NCI-H446 (cell line): ENCODE results near the gene LRRC14B.
"Not testable (repeated sequence)": the region's sequence is repeated elsewhere in the genome, so short reads cannot be mapped to it uniquely, and the experiment has no call there.

Experiments used
- DNase-seq, 2 experiments: peaks; one replicate each; lab custom pipeline; 2025; lab: John Stamatoyannopoulos, UW

The LRRC14B gene

GRCh38 chr5:160173-160510 lies 31.2 kb upstream of the LRRC14B start:
- DNase-seq, result no peak

DNA sequence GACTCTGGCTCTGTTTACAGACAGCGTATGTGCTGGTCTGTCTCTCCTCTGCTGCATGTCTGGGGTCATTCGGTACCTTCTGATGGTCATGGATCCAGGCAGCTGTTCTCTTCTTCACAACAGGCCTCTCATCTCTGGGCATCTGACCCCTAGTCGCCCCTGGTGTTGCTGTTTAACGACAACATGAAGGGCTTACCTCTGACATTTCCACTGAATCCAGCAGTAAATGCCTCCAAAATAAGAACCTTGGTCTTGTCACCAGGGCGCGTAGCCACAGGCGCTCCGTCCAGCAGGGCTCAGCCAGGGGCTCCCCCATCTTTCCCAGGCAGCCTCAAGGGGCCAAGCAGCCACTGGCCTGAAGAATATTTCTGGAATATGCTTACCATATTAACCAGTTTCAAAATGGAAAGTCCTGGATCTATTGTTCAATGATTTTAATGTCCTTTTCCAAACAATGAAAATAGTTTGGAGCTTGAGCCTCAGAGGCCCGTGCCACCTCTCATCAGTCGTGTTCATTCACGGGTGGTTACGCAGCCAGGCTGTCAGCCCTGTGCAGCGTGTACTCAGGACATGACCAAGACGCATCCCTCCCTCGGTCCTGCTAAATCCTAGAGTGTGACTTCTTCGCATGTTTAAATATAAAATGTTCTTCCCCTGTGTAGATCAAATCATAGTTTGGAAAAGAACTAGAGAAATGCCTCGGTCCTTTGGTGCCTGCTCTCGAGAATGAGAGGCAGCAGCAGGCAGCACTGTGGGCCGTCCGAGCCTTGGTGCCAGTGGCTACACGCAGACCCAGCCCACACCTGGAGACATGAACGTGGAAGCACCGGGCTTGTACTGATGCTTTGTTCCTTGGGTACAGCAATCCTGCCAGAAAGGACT lies 30.1 kb upstream of the LRRC14B start:
- DNase-seq, result no peak

- DNase-seq, result no peak
These were observed 29.5 kb upstream of the LRRC14B start for GRCh38 chr5:161803-162110.

- DNase-seq, result no peak
These were observed 29.1 kb upstream of the LRRC14B start for GRCh38 chr5:162190-162564.

DNA sequence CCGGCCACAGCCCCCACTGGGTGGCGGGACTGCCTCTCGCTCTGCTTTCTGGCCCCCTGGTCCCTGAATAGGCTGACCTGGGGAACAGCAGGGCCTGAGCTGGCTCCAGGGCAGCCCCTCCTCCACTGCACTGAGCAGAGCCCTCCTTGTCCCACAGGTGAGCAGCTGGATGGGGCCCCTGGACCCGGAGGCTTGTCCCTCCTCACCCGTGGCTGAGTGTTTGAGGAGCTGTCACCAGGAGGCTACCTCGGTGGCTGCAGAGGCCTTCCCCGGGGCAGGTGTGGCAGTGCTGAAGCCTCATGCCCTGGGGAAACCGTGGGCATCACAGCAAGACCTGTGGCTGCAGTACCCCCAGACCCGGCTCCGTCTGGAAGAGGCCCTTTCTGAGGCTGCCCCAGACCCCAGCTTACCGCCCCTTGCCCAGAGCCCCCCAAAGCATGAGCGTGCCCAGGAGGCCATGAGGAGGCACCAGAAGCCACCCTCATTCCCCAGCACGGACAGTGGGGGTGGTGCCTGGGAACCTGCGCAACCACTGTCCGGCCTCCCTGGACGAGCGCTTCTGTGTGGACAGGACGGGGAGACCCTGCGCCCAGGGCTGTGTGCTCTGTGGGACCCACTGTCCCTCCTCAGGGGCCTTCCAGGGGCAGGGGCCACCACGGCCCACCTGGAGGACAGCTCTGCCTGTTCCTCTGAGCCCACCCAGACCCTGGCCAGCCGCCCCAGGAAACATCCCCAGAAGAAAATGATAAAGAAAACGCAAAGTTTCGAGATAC lies 28.5 kb upstream of the LRRC14B start:
- DNase-seq, result no peak

GRCh38 chr5:163338-163620 lies 28.0 kb upstream of the LRRC14B start:
- DNase-seq, result no peak

GRCh38 chr5:163841-164240 lies 27.5 kb upstream of the LRRC14B start:
- no peak for DNase-seq

GRCh38 chr5:164244-164643 lies 27.1 kb upstream of the LRRC14B start:
- no peak for DNase-seq

DNA sequence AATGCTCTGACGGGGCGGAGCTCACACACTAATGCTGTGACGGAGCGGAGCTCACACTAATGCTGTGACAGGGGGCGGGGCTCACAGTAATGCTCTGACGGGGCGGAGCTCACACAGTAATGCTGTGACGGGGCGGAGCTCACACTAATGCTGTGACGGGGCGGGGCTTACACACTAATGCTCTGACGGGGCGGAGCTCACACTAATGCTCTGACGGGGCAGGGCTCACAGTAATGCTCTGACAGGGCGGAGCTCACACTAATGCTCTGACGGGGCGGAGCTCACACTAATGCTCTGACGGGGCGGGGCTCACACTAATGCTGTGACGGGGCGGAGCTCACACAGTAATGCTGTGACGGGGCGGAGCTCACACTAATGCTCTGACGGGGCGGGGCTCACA lies 26.5 kb upstream of the LRRC14B start:
- not testable (repeated sequence) for DNase-seq

GRCh38 chr5:166441-167372 lies 24.6 kb upstream of the LRRC14B start:
- no peak for DNase-seq

DNA sequence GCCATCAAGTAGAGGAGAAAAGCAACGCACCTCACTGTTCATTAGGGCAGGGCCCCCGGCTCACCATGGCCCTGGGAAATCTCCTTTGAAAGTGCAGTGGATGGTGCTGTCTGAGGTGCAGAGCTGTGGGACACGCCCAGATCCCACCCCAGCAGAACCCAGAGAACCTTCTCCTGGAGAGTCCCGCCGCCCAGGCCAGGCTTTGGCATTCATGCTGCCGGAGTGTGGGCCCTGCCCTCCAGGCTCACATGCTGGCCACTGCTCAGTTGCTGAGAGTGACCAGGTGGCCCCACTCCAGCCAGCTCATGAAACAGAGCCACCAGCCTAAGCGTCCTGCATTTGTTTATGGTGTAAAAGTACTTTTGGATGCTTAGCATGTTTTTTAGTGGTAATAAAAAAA lies 23.8 kb upstream of the LRRC14B start:
- no peak for DNase-seq

DNA sequence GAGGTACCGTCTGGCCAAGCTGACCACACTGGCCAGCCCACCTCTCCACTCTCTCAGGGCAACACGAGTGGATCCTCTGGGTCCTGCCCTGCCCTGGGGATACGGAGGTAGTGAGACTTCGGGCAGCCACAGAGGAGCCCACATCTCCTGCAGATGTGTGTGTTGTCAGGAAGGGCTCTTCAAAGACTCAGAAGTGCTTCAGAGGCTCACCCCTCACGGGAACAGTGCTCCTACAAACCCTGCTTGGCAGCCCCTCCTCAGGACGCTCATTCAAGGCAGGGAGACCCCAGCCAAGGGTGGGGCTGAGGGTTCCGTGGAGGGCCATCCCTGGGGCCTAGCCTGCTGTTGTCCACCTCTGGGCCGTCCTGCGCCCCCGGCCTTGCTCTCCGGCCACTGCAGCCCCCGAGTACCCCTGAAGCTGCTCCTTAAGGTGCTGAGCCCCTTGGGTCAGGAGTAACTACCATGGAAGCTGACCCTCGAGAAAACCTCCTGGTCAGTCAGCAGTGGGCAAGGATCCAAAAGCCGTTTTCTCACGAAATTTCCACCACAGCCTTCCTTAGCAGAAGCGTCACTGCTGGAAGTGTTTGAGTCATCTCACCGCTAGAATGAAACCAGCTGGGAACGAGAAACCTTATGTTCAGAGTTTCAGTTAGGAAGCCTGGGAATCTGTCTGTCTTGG lies 23.2 kb upstream of the LRRC14B start:
- DNase-seq, result no peak

GRCh38 chr5:169071-169727 lies 22.1 kb upstream of the LRRC14B start:
- no peak for DNase-seq

- DNase-seq, result no peak
These were observed 21.6 kb upstream of the LRRC14B start for GRCh38 chr5:169728-170094.

DNA sequence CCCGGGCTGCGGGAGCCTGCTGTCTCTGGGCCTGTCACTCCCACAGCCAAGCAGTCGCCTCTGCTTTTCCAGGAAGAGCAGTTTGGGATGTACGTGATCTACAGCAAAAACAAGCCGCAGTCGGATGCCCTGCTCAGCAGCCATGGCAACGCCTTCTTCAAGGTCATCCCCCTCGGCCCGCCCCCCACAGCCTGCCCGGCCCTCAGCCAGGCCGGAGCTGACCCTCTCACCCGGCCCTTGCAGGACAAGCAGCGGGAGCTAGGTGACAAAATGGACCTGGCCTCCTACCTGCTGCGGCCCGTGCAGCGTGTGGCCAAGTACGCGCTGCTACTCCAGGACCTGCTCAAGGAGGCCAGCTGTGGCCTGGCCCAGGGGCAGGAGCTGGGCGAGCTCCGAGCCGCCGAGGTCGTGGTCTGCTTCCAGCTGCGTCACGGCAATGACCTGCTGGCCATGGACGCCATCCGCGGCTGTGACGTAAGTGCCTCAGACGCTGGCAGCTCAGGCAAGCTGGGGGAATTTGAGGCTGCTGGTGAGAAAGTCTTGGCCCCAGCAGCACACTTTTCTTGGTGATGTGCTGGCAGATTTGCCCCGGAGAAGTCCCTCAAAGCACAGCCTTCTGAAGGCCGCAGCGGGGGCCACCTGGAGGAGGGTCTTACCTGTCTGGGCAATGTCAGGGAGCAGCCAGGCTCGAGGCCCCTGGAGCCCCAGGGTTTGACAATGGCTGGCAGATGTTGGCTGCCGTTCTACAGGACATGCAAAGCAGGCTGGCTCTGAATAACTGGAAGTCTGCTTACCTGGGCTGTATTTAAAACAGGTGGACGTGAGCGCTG lies 20.1 kb upstream of the LRRC14B start:
- DNase-seq, result no peak

GRCh38 chr5:171801-172331 lies 19.4 kb upstream of the LRRC14B start:
- no peak for DNase-seq

- no peak for DNase-seq
These were observed 18.9 kb upstream of the LRRC14B start for GRCh38 chr5:172421-172820.

GRCh38 chr5:172841-173251 lies 18.4 kb upstream of the LRRC14B start:
- DNase-seq, result no peak

DNA sequence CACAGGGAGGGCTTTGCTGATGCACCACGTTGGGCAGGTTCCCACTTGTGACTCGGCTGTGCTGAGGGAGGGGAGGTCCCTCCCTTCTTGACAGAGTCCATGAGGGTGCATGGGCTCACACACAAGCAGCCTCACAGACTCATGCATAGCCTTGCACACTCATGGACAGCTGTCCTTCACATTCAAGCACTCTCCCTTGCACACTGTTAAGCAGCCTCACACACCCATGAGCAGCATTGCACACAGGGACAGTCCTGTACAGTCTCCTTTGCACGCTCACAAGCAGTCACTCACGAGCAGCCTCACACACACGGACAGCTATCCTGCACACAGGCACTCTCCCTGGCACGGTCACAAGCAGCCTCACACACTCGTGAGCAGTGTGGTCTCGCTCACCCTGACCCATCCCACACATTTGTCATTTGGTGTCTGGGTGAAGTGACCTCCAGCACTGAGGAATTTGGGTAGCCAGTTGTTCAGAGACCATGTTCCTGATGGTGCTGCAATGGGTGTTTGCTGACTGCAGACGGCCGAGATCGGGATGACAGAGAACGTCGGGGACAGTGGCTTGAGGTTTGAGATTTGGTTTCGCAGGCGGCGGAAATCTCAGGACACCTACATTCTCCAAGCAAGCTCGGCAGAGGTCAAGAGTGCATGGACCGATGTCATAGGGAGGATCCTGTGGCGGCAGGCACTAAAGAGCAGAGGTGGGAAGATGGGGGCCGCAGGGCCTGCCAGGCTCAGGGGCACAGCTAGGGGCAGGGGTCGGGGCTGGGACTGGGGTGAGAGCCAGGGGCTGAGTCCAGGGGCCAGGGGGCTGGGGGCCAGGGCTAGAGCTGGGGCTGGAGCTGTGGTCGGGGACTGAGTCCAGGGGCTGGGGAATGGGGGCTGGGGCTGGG lies 17.7 kb upstream of the LRRC14B start:
- no peak for DNase-seq

DNA sequence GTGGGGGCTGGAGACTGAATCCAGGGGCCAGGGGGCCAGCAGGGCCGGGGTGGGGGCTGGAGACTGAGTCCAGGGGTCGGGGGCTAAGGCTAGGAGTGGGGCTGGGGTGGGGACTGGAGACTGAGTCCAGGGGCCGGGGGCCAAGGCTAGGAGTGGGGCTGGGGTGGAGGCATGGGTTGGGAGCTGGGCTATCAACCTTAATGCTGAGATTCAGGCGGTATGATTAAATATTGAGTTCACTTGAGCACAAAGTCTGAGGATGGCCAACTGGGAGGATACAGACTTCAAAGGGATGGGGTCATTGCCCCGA lies 17.0 kb upstream of the LRRC14B start:
- no peak for DNase-seq
